IMR-90 (cell line): Measurements from ENCODE around the gene TGFBR2. TPM values are rescaled to one million over a fixed set of nuclear protein-coding genes. Genes with fewer than 3 reads are reported as not detected.

Source experiments
- ATAC-seq: fragments of 200-7000 bp; cut with Tn5 transposase; 2 replicates; pipeline ENCODE4 v1.9.1; 2020; ENCODE audit warnings: low read depth, mild to moderate bottlenecking, moderate library complexity
- BruUV-seq: library from RNA; stranded (reverse); fragments of 400-500 nt; replicated peaks from 2 replicates; lab custom pipeline; 2021; lab: Mats Ljungman, UMichigan
- CTCF ChIA-PET: fragments of 300-600 bp; formaldehyde crosslinking; extraction: SDS; loops from one replicate; lab custom pipeline; 2021; ENCODE audit warnings: antibody characterized with exemption; lab: Yijun Ruan, JAX
- POLR2A ChIA-PET: fragments of 300-600 bp; sonication (Branson Sonifier 250); formaldehyde crosslinking; loops from one replicate; lab custom pipeline; 2022; ENCODE audit warnings: antibody characterized with exemption; ENCODE audit not compliant: unreplicated experiment; lab: Charles Lee
- DNase-seq: peaks from one replicate; pipeline ENCODE4 v3.0.0; 2013
- H2AFZ ChIP-seq: replicated peaks from 2 replicates; pipeline ENCODE3; 2013; ENCODE audit warnings: low read length, mild to moderate bottlenecking; ENCODE audit not compliant: poor library complexity
- H2AK5ac ChIP-seq: 2 replicates; pipeline ENCODE4 v1.6.1; 2013; ENCODE audit warnings: low read depth, low read length, inconsistent platforms
- H2AK9ac ChIP-seq: replicated peaks from 2 replicates; pipeline ENCODE3; 2013; ENCODE audit warnings: mild to moderate bottlenecking, low read depth, low read length, moderate library complexity; ENCODE audit not compliant: poor library complexity
- H2BK120ac ChIP-seq: 2 replicates; pipeline ENCODE4 v1.6.1; 2013; ENCODE audit warnings: low read depth, low read length, inconsistent platforms
- H2BK15ac ChIP-seq: 3 replicates; pipeline ENCODE4 v1.6.1; 2013; ENCODE audit warnings: low read depth, low read length, inconsistent platforms
- H2BK20ac ChIP-seq: 2 replicates; pipeline ENCODE4 v1.6.1; 2013; ENCODE audit warnings: low read depth, mild to moderate bottlenecking, inconsistent platforms, low read length, moderate library complexity
- H2BK5ac ChIP-seq: 2 replicates; pipeline ENCODE4 v1.6.1; 2013; ENCODE audit warnings: mild to moderate bottlenecking, low read depth, low read length, inconsistent platforms; ENCODE audit not compliant: poor library complexity, severe bottlenecking
- H3K14ac ChIP-seq: replicated peaks from 2 replicates; pipeline ENCODE4 v1.6.1; 2013; ENCODE audit warnings: low read depth, low read length, inconsistent platforms
- H3K18ac ChIP-seq: 2 replicates; pipeline ENCODE4 v1.6.1; 2013; ENCODE audit warnings: low read depth, low read length, control low read depth
- H3K23ac ChIP-seq: 2 replicates; pipeline ENCODE4 v1.6.1; 2013; ENCODE audit warnings: low read depth, low read length, inconsistent platforms
- H3K27ac ChIP-seq: 2 replicates; pipeline ENCODE4 v1.5.1; 2013; ENCODE audit warnings: mild to moderate bottlenecking, control low read depth, low read length; ENCODE audit not compliant: insufficient read depth
- H3K27me3 ChIP-seq: 2 replicates; pipeline ENCODE4 v1.6.1; 2013; ENCODE audit warnings: low read length; ENCODE audit not compliant: control insufficient read depth, insufficient read depth
- H3K36me3 ChIP-seq: 2 replicates; pipeline ENCODE4 v1.6.1; 2013; ENCODE audit warnings: low read length, mixed read lengths; ENCODE audit not compliant: control insufficient read depth, insufficient read depth
- H3K4ac ChIP-seq: 2 replicates; pipeline ENCODE4 v1.6.1; 2013; ENCODE audit warnings: low read depth, low read length, inconsistent platforms
- H3K4me1 ChIP-seq: 2 replicates; pipeline ENCODE4 v1.6.1; 2013; ENCODE audit warnings: low read length, mixed read lengths; ENCODE audit not compliant: control insufficient read depth, insufficient read depth
- H3K4me2 ChIP-seq: 2 replicates; pipeline ENCODE4 v1.6.1; 2013; ENCODE audit warnings: low read depth, mild to moderate bottlenecking, control low read depth, low read length, moderate library complexity
- H3K4me3 ChIP-seq: 2 replicates; pipeline ENCODE4 v1.5.1; 2013; ENCODE audit warnings: low read depth, mild to moderate bottlenecking, control low read depth, low read length, moderate library complexity; ENCODE audit not compliant: insufficient read depth
- H3K56ac ChIP-seq: 2 replicates; pipeline ENCODE4 v1.6.1; 2013; ENCODE audit warnings: low read length, inconsistent platforms; ENCODE audit not compliant: insufficient read depth; ENCODE audit errors: extremely low read depth
- H3K79me1 ChIP-seq, 2 experiments: 2 replicates each; pipeline ENCODE4 v1.6.1; 2013; ENCODE audit warnings: low read length in 2 of 2, inconsistent platforms in 1 of 2, low read depth in 1 of 2
- H3K9ac ChIP-seq: 2 replicates; pipeline ENCODE4 v1.6.1; 2013; ENCODE audit warnings: low read depth, low read length, control low read depth
- H3K9me1 ChIP-seq: 2 replicates; pipeline ENCODE4 v1.6.1; 2013; ENCODE audit warnings: low read length, inconsistent platforms; ENCODE audit not compliant: insufficient read depth
- H3K9me3 ChIP-seq: 2 replicates; pipeline ENCODE4 v1.6.1; 2013; ENCODE audit warnings: low read length; ENCODE audit not compliant: control insufficient read depth, insufficient read depth
- H4K20me1 ChIP-seq: 2 replicates; pipeline ENCODE4 v1.6.1; 2013; ENCODE audit warnings: low read length, inconsistent platforms; ENCODE audit not compliant: insufficient read depth
- H4K5ac ChIP-seq: 2 replicates; pipeline ENCODE4 v1.6.1; 2013; ENCODE audit warnings: mild to moderate bottlenecking, low read depth, low read length, control low read depth
- H4K8ac ChIP-seq, 2 experiments: 2 replicates each; pipeline ENCODE4 v1.6.1; 2013; ENCODE audit warnings: low read depth in 2 of 2, low read length in 2 of 2, control low read depth in 1 of 2, inconsistent platforms in 1 of 2
- H4K91ac ChIP-seq: 2 replicates; pipeline ENCODE4 v1.6.1; 2013; ENCODE audit warnings: low read depth, low read length, inconsistent platforms; ENCODE audit not compliant: insufficient read depth
- BHLHE40 ChIP-seq: fragments of 150-350 bp; IDR thresholded peaks from 2 replicates; pipeline ENCODE4 v1.6.1; 2016; ENCODE audit warnings: mild to moderate bottlenecking, low read depth, low read length
- CEBPB ChIP-seq: IDR thresholded peaks from 2 replicates; pipeline ENCODE4 v1.6.1; 2012; ENCODE audit warnings: low read depth, low read length, improper control_type of control experiment
- CHD1 ChIP-seq: IDR thresholded peaks from 2 replicates; pipeline ENCODE4 v1.6.1; 2012; ENCODE audit warnings: low read depth, low read length, improper control_type of control experiment
- CTCF ChIP-seq: conservative IDR thresholded peaks from 2 replicates; pipeline ENCODE4 v1.5.1; 2012; ENCODE audit warnings: mild to moderate bottlenecking, low read depth, low read length, improper control_type of control experiment
- FOS ChIP-seq: fragments of 150-350 bp; IDR thresholded peaks from 2 replicates; pipeline ENCODE4 v1.6.1; 2016; ENCODE audit warnings: low read depth, low read length
- MAFK ChIP-seq: IDR thresholded peaks from 2 replicates; pipeline ENCODE4 v1.6.1; 2012; ENCODE audit warnings: low read depth, low read length, improper control_type of control experiment
- MAZ ChIP-seq: IDR thresholded peaks from 2 replicates; pipeline ENCODE4 v1.6.1; 2012; ENCODE audit warnings: low read depth, mild to moderate bottlenecking, low read length, improper control_type of control experiment, moderate library complexity, borderline replicate concordance
- MXI1 ChIP-seq: IDR thresholded peaks from 2 replicates; pipeline ENCODE4 v1.6.1; 2012; ENCODE audit warnings: low read depth, mild to moderate bottlenecking, low read length, moderate library complexity, borderline replicate concordance
- NFE2L2 ChIP-seq: fragments of 150-350 bp; IDR thresholded peaks from 2 replicates; pipeline ENCODE4 v1.6.1; 2016; ENCODE audit warnings: low read depth, mild to moderate bottlenecking, low read length
- POLR2A ChIP-seq: IDR thresholded peaks from 2 replicates; pipeline ENCODE4 v1.6.1; 2012; ENCODE audit warnings: mild to moderate bottlenecking, low read depth, low read length
- RAD21 ChIP-seq: IDR thresholded peaks from 2 replicates; pipeline ENCODE4 v1.6.1; 2012; ENCODE audit warnings: low read length, improper control_type of control experiment
- RCOR1 ChIP-seq: IDR thresholded peaks from 2 replicates; pipeline ENCODE4 v1.6.1; 2012; ENCODE audit warnings: mild to moderate bottlenecking, low read length, improper control_type of control experiment; ENCODE audit not compliant: insufficient replicate concordance
- RFX5 ChIP-seq: IDR thresholded peaks from 2 replicates; pipeline ENCODE4 v1.8.0; 2012; ENCODE audit warnings: low read depth, mild to moderate bottlenecking, low read length, moderate library complexity
- SMC3 ChIP-seq: fragments of 150-350 bp; IDR thresholded peaks from 2 replicates; pipeline ENCODE4 v1.6.1; 2016; ENCODE audit warnings: low read depth, mild to moderate bottlenecking, antibody characterized with exemption, low read length, moderate library complexity
- WGBS, 2 experiments: methylation state at CpG; one replicate each; pipeline versions ENCODE4 v1.1.5 to v1.1.7; 2013; ENCODE audit warnings: missing lambda C conversion rate in 2 of 2; ENCODE audit not compliant: insufficient read length in 1 of 2; ENCODE audit errors: extremely low coverage in 2 of 2; 5-methylcytosine and 5-hydroxymethylcytosine counted together
- dilution Hi-C: fragments of 300-500 bp; cut with HindIII; formaldehyde crosslinking; loops from one replicate; pipeline ENCODE4 v1.14.3; 2018; ENCODE audit warnings: low sequenced_read_pairs; ENCODE audit not compliant: unreplicated experiment
- in situ Hi-C: fragments of 300-500 bp; cut with MboI; formaldehyde crosslinking; loops from 3 replicates; pipeline ENCODE4 v1.14.3; 2019; ENCODE audit warnings: low sequenced_read_pairs, inconsistent platforms, mixed read lengths
- intact Hi-C: fragments of 100-400 bp; cut with micrococcal nuclease; formaldehyde crosslinking; loops from 2 replicates; pipeline ENCODE4 v1.10.0; 2022
- polyA plus RNA-seq, 3 experiments: library from polyadenylated mRNA; depleted of rRNA; stranded (reverse); fragments of >200 nt; gene quantifications; 2 replicates each; pipeline ENCODE4 v1.2.3, GENCODE V29; 2012; ENCODE audit warnings: low replicate concordance in 1 of 3
- total RNA-seq: library from RNA; depleted of rRNA; stranded (reverse); fragments of >200 nt; gene quantifications from 2 replicates; pipeline ENCODE4 v1.2.3, GENCODE V29; 2012
- TF ChIP-seq, protein P1 (sequence below): fragments of 150-350 bp; IDR thresholded peaks from 2 replicates; pipeline ENCODE4 v1.6.1; 2017; ENCODE audit warnings: mild to moderate bottlenecking, antibody characterized with exemption, low read length, low read depth

TGFBR2 gene
- total and polyA plus RNA-seq, 2 of the 4 experiments (the other 2 are of a cell fraction): 63.7 to 87.5 TPM

DNA sequence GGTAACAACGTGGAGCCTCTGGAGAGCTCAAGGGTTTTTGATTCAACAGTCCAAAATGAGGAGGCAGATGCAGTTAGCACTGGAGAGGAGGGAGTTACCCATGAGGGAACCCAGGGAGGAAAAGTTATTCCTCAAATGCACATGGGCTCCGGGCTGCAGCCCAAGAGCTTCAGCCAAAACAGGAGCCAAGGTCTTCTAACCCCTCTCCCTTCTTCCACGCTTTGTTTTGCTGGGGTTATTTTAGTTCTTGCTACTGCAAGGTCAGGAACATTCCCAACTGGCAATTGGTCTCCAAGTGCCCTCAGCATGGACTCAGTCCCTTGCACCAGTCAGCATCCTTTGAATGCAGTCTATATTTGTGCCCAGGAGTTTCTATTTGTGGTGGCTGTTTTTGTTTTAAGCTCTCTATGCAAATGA, 90.0 kb downstream of the TGFBR2 start:
- intact Hi-C loops (no loop called here), dilution Hi-C loops (no loop called here), in situ Hi-C loops (loop anchor here (5.0 to 10.0 kb wide), 2 partner anchors 589 to 662 kb away; no protein-coding TSS in a partner anchor)
- no peak overlapping the region for H3K9ac ChIP-seq
- no peak overlapping the region for H3K4me2 ChIP-seq
- H4K8ac ChIP-seq: no peak overlapping the region
- H4K20me1 ChIP-seq: no peaks in the 10 kb centered on the region
- no peak overlapping the region for H4K91ac ChIP-seq
- H2AFZ ChIP-seq: no peak overlapping the region
- H3K79me1 ChIP-seq: 0 out of 4 replicates have a peak, but pooled peaks cover 2 to 5% of the 10 kb centered on the region in 2 experiments
- no TSS peak for BruUV-seq
- no peak overlapping the region for H3K18ac ChIP-seq
- peak overlapping the region; percentile 31 for H2AK9ac ChIP-seq
- no peak overlapping the region for H2BK20ac ChIP-seq
- H2AK5ac ChIP-seq: no peak overlapping the region
- H3K36me3 ChIP-seq: peaks cover 12% of the 10 kb centered on the region
- CTCF ChIA-PET: no interaction called here
- H3K27ac ChIP-seq: no peak overlapping the region
- TF ChIP-seq RAD21 (no peak), MAZ (no peak), CTCF (no peak), MXI1 (no peak), FOS (no peak), CEBPB (no peak), SMC3 (no peak), CHD1 (no peak), BHLHE40 (no peak), RFX5 (no peak), POLR2A (no peak), RCOR1 (no peak), MAFK (no peak), NFE2L2 (no peak)
- TF ChIP-seq, protein P1, sequence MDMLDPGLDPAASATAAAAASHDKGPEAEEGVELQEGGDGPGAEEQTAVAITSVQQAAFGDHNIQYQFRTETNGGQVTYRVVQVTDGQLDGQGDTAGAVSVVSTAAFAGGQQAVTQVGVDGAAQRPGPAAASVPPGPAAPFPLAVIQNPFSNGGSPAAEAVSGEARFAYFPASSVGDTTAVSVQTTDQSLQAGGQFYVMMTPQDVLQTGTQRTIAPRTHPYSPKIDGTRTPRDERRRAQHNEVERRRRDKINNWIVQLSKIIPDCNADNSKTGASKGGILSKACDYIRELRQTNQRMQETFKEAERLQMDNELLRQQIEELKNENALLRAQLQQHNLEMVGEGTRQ: no peak
- H3K9me1 ChIP-seq: no peaks in the 10 kb centered on the region
- H2BK5ac ChIP-seq: no peak overlapping the region
- POLR2A ChIA-PET: interaction anchor here (0.6 kb wide), 1 partner anchor 1379 kb away, joined by 3 read pairs; no protein-coding TSS in a partner anchor
- H3K27me3 ChIP-seq: no peaks in the 10 kb centered on the region
- H3K4me1 ChIP-seq: no peaks in the 10 kb centered on the region
- H3K14ac ChIP-seq: no peak overlapping the region
- H2BK120ac ChIP-seq: no peak overlapping the region
- no peak overlapping the region for H3K4ac ChIP-seq
- no peak overlapping the region for H3K23ac ChIP-seq
- H3K9me3 ChIP-seq: no peaks in the 10 kb centered on the region
- DNase-seq: no peak
- no CpG with 5 or more reads among the region's 3 CpGs for WGBS, 2 experiments
- no peak overlapping the region for H4K5ac ChIP-seq
- no peak overlapping the region for H3K56ac ChIP-seq
- no peak overlapping the region for H3K4me3 ChIP-seq
- no peak for ATAC-seq
- no peak overlapping the region for H2BK15ac ChIP-seq
